ENCODE measurements around the gene PECR.

GRCh38 chr2:216082117-216082711 lies 605 bp upstream of the PECR start:
- no peak for TF ChIP-seq SUZ12 (IDR thresholded peaks at IDR 0.05; ENCODE audit: extremely low read depth, insufficient read depth, insufficient read length)
- TF ChIP-seq YY1 (IDR thresholded peaks at IDR 0.05; ENCODE audit: insufficient read depth, insufficient read length) = no peak
- no peak for TF ChIP-seq ZNF274 (IDR thresholded peaks at IDR 0.05; ENCODE audit: low read depth, low read length)
